HG02938 (cell line): ENCODE results near the gene FLAD1.

ENCODE experiments used
- ATAC-seq: cut with Tn5 transposase; IDR thresholded peaks from one replicate; pipeline ENCODE4 v1.9.1; 2021; ENCODE audit warnings: mild to moderate bottlenecking, moderate library complexity; ENCODE audit not compliant: unreplicated experiment

FLAD1 gene

GRCh38 chr1:155002464-155003226 is 19.5 kb downstream of the FLAD1 start, which contains the start of gene ZBTB7B:
ZBTB7B (plus strand) TSS chr1:155002802; CDS start chr1:155014661, 11,859 bp downstream.
- ATAC-seq: peak; percentile 2

- ATAC-seq: no peak
These were observed 20.2 kb downstream of the FLAD1 start for GRCh38 chr1:155003227-155003765.

DNA sequence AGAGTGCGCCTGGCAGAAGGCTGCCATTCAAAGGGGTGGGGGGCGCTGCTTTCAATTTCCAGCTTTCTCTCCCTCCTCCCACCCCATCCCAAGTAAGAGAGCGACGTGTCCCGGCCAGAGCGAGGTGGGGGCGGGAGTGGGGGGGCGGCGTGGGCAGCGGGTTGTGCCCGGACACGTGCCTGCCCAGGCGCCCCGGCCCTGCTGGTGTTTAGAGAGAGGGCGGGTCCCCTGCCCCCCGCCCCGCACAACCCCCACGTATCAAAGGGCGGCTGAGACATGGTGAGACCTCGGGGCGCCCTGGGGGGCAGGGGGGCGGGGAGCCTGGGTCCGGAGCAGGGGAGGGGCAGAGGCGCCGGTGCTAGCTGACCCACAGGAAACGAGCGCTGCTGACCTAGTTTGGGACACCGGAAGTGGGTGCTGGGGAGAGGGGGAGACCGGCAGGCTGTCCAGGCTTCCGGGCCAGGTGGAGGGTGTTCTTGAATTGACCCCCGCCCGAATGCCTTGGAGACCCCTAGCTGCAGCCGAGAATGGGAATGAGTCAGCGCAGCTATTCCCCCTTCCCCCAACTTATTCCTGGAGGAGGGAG is 20.7 kb downstream of the FLAD1 start:
- ATAC-seq: no peak

DNA sequence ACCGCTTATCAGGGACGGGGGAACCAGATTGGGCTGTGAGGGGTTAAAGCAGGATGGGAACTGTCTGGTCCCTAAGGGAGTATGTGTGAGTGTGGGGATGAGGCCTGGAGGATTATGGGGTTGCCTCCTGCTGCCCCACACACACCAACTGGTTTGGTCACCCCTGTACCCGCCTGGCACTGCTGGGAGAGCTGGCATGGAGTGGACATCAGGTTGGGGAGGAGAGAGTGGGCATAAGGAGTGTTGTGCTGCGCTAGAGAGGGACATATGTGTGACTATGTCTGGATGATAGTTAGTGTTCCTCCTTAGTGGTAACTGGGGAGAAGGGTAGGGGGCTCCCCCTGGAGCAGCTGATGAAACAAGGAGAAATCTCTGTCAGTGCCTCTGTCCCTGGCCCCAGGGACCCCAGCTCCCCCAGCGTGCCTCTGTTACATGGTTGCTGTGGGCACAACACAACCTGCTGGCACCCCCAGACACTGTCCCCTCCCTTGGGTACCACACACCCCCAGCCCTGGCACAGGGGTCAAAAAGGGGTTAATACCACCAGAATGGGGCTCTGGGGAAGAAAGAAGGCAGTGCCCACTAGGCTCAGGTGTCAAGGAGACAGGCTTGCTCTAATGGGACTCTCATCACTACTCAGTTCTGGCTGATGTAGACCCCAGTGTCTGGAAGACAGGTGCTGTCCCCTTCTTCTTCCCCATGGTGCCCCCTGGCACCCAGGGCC is 21.4 kb downstream of the FLAD1 start:
- no peak for ATAC-seq

GRCh38 chr1:155005076-155006011 is 22.2 kb downstream of the FLAD1 start:
- no peak for ATAC-seq

DNA sequence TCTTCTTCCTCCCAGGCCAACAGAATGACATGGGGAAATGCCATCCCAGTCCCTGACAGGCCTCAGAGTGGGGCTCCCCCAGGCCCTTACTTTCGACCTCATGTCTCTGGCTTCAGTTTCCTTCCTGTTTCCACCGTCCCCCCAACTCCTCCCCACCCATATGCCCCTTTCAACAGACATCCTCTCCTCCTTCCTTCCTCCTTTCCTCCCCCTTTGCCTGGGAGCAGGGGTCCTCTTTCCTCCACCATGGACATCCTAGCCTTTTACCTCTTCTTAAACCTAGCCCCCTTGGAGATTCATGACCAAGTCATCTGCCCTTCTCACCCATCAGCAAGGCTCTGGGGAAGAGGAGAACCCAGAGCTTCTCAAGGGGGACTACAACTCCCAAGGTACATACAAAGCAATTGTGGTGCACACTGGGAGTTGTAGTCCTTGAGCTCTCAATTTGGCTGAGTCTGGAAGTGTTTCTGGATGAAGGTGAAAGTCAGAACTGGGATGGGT is 23.5 kb downstream of the FLAD1 start:
- no peak for ATAC-seq

GRCh38 chr1:155007251-155007828 is 24.2 kb downstream of the FLAD1 start:
- ATAC-seq: no peak

DNA sequence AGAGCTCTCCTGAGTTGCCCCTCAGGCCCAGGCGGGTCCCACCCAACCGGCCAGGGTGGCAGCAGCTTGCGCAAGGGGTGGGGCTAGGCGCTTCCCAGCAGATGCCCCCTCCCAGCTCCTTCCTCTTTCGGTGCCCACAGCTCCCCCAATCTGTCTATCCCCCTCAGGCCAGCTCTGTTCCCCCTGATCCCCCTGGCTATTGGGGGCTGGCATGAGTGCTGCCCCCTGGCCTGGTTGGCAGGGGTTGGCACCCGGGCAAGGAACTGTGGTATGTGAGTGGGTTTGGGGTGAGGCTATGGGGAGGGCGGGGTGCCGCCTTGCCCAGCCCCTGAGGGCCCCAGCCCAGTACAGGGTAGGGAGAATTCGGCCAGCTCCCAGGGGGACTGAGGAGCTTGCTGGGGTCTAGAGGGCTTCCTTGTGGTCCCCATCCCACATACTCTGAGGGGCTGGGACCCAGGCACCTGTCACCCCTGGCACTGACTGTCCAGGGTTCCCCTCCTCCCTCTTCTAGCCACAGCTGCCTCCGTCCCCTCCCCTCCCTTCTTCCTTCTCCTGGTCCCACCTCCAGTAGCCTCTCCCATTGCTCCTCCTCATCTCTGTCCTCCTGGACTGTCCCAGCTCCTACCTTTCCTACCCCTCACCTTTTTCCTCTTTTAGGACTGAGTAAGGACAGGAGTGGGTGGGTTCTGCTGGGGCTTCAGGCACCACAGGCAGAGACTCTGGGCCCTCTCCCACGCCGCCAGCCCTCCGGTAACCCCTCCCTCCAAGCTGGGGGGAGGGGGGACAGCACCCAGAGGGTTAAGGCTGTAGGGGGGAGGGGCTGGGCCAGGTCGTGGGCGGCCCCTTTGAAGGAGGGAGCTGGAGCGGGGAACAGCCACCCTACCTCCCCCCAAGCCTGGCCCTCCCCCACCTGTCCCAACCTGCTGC is 25.1 kb downstream of the FLAD1 start:
- no peak for ATAC-seq

DNA sequence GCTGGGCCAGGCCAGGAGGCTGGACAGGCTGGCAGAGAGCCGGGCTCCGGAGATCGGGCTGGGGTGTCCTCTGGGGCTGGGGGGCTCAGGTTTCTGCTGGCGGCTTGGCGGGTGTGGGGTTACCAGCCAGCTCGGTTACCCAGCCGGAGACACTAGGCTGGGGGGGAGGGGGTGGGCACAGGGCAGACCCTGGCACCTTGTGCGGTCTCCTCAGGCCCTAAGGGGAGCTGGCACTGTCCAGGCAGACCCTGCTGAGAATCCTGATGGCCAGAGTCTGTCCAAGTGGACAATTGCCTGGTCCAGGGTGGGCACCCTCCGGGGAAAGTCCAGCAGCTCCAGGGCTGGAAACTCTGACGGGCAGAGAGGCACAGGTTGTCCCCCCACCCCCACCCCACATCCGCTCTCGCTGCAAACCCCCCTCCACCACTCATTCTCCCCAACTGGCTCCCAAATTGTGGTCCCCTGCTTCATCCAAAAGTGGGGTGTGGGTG is 26.1 kb downstream of the FLAD1 start:
- no peak for ATAC-seq

- ATAC-seq: no peak
These were observed 26.6 kb downstream of the FLAD1 start for GRCh38 chr1:155009742-155010141.

DNA sequence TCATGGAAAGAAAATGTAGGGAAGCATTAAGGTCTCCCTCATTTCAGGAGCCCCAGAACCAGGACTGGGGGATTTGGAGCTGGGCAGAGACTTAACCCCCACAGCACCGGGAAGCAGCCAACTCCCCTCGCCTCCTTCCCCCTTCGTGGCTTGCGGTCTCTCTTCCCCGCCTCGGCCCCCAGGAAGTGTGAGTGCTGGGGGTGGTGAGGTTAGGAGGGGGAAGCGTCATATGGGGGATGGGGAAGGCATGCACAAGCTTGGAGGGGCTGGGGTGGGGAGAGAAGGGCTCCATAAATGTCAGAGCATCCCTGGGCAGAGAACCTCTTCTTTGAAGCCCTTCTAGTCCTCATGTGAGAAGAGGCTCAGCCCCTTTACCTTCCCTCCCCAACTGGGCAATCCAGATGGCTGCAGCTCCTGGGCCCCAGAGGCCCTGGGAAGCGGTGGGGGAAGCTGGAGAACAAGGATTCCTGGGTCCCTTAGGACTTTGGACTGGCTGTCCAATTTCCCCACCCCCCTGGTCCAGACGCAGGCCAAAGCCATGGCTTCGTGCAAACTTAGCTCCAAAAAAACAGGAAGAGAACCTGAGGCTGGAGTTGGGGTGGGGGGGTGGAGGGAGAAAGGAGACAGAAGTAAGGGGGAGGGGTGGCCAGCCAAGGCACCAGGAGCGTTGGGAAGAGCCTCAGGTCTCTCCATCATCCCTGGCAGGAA is 27.2 kb downstream of the FLAD1 start:
- ATAC-seq: no peak

- ATAC-seq: no peak
These were observed 27.9 kb downstream of the FLAD1 start for GRCh38 chr1:155011004-155011416.

DNA sequence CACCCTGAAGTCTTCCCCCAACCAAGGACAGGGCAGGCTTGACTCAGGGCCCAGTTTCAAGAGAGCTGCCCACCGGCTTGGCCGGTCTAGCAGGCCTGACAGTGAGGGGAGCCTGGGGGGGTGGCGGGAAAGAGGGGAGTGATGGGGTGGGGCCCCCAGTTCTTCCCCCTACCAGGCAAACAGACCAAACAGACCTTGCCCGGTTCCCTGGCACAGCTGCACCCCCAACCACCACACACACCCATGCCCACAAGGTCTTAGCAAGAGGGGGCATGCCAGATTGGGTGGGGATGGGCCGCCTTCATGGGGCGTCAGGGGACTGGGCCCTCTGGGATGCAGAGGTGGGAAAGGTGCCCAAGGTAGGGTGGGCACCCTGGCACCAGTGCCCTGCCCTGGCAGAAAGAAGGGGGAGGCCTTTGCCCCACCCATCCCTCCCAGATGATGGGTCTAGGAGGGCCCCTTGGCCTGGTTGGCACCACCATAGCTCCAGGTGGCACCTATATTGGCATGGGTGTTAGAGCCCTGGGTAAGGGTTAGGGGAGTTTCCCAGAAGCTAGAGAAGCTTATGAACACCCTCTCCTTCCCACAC is 28.4 kb downstream of the FLAD1 start:
- ATAC-seq: no peak

GRCh38 chr1:155012026-155012546 is 28.9 kb downstream of the FLAD1 start:
- ATAC-seq: no peak

GRCh38 chr1:155012776-155013602 is 29.8 kb downstream of the FLAD1 start:
- no peak for ATAC-seq

GRCh38 chr1:155013632-155014031 is 30.5 kb downstream of the FLAD1 start:
- ATAC-seq: no peak
